ENCODE results near the gene UBQLN3.

UBQLN3 gene

DNA sequence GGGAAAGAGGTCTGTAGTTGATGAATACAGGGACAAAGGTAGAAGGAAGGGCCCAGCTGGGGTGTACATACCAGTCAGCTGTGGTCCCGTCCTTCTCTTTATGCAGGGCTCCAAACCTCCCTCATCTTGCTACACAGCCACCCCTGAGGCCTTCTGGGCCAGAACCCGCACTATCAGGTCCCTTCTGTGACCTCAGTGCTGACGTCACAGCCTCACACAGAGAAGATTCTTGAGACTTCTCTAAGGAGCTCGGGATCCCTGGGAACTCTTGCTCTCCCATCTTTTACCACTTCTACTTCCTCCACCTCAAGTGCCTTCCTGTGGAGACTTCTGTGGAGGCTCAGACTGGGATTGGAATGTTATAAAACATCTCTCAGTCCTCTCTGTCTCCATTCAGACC is at the start of gene UBQLN3:
Gene UBQLN3 (minus strand): TSS at position 155 of the 400 bp plus-strand sequence. CDS start 399 bp downstream, outside the sequence.
- no peak for DNase-seq (ENCODE audit: low spot score)

DNA sequence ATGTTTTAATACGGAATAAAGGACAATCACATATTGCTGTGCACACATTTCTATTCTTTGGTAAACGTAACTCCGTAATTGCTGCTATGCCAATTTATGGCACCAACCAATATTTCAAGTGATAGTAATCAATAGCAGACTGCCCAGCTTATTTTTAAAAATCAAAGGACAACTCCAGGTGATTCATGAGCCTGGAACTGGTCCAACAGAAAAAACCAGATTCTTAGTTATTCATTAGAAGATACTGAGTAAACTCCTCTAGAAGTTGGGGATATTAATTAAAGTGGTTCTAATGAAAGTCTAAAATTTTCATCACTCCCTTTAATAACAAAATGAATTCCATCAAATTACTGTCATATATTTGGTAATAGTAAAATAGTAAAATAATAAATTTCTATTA is 48.0 kb upstream of the UBQLN3 start:
- no peak for DNase-seq (ENCODE audit: low spot score)

DNA sequence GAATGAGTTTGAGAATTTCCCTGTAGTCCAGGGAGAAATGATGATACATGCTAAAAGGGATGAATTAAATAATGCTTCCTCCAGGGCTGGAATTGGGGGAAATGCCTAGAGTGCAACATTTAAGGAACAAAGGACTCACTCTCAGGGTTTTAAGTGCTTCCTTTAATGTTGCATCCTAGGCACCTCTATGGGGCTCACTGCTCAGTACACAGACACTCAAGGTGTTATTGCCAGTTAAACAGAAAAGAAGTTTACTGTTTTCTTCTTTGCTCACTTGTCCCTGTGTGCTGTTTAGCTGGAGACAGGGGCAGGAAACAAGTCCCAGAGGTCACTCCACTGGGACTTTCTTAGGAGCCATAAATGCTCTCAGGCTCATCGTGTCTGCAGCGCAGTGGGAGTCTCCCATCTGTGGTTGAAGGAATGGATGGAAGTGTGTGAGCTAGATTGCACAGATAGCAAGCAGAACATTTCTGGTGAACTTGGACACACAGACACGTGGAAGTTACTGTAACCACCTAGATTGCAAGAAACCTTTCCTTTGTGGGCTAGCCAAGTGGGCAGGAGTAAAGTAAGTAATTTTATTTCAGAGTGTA is 46.9 kb upstream of the UBQLN3 start:
- no peak for DNase-seq (ENCODE audit: low spot score)

DNA sequence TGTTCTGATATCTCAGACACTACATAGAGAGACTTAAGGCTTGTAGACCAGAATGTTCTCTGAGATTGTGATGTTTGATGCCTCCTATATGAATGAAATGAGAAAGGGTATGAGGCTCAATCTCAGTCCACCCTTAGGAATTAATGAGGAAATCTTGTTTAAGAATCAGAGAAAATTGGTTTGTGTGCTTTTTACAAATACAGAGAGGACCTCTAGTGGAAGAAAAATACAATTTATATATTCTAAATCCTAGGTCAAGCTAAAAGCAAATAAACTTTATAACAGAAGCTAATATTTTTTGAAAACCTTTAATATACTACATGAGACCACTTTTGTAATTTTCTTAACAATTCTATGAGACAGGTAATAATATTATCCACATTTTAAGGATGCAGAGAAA is 43.6 kb upstream of the UBQLN3 start:
- no peak for DNase-seq (ENCODE audit: low spot score)

GRCh38 chr11:5550440-5551095 is 40.8 kb upstream of the UBQLN3 start:
- no peak for DNase-seq (ENCODE audit: low spot score)

DNA sequence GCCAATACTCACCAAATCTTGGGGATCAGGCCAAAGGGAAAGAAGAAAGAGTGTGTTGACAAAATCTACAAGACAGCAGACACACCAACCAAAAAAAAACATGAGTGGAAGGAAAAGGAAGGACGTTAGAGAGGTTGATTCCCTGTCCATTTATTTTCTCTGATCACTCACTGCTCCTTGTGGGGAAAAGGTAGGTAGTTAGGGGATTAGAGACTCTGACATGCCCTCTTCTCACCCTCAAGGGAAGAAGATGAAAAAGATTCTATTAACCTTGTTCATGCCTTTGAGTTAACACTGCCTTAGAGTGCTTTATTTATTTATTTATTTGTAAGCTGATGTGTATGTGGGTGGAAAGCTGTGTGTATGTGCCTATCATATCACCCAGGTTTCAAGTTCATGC is 38.7 kb upstream of the UBQLN3 start, which contains the start of gene OR52H1:
Gene OR52H1 (minus strand): TSS at position 101 of the 400 bp plus-strand sequence. CDS start 3,035 bp downstream, outside the sequence.
- DNase-seq (ENCODE audit: low spot score), result no peak

GRCh38 chr11:5547982-5548381 is 38.2 kb upstream of the UBQLN3 start:
- no peak for DNase-seq (ENCODE audit: low spot score)

DNA sequence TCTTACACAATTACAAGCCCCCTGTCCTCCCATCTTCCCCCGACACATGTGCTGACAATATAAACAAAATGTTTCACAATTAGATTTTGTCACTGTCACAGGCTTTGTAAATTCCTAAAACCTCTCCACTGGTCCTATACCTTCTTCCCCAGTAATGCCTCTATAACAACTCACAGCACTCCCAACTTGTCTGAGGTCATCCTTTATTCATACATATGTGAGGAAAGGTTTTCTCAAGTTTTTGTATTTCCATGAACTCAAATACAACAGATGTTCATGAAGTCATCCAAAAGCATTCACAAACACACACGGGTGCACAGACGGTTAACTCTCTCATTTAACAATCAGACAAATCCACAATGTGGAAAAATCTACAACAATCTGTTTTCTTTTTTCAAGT is 36.7 kb upstream of the UBQLN3 start:
- DNase-seq (ENCODE audit: low spot score), result no peak

DNA sequence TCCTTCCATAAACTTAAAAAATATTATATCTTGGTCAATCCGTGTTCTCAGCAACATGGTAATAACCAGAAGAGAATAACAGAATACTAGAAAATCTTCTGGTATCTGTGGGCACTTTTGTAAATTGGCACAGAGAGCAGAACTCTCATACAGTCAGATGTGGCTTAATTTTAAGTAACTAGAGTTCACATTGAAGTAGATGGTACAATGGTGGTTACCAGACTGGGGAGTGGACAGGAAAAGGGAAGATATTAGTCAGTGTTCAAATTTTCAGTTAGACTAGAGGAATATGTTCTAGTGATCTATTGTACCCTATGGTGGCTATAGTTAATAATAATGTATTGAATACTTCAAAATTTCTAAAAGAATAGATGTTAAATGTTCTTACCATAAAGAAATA is 31.7 kb upstream of the UBQLN3 start:
- no peak for DNase-seq (ENCODE audit: low spot score)

GRCh38 chr11:5536482-5536881 is 26.7 kb upstream of the UBQLN3 start:
- DNase-seq (ENCODE audit: low spot score), result no peak

- no peak for DNase-seq (ENCODE audit: low spot score)
Measured at GRCh38 chr11:5534046-5534445, 24.3 kb upstream of the UBQLN3 start.

DNA sequence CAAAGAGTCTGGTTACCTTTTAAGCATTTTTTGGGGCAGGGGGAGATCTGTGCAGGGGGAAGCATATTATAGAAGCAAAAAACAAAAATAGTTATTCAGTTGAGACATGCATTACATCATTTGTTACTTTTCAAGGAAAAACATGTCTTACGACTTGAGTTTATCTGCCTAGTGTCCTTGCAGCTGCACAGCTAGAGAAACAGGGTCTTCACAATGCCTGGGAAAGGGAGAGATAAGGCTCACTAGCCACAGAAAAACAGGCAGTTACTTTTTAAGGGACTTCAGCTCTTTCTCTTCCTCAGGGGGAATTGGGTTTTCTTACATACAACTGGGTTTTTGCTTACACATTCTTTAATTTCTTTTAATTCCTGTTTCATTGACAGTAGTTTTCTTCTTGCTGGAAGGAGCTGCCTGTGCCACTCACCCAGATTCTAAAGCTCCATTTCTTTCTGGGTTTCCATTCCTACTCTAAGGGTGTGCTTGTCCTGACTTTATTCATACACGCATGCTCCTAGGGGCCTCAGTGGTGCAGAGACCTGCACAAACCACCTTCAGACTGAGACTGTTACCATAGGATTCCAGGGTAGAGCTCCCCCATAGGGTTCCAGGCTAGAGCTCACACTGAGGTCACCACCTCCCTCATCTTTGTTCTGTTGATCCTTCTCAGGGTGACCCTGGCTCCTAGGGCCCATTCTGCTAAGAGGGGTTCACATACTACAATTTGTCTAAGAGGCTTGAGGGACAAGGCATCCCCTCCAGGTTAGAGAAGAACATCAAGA is 21.5 kb upstream of the UBQLN3 start:
- DNase-seq (ENCODE audit: low spot score), result no peak

GRCh38 chr11:5528495-5528894 is 18.7 kb upstream of the UBQLN3 start:
- no peak for DNase-seq (ENCODE audit: low spot score)

- no peak for DNase-seq (ENCODE audit: low spot score)
Measured at GRCh38 chr11:5527716-5528115, 18.0 kb upstream of the UBQLN3 start.

DNA sequence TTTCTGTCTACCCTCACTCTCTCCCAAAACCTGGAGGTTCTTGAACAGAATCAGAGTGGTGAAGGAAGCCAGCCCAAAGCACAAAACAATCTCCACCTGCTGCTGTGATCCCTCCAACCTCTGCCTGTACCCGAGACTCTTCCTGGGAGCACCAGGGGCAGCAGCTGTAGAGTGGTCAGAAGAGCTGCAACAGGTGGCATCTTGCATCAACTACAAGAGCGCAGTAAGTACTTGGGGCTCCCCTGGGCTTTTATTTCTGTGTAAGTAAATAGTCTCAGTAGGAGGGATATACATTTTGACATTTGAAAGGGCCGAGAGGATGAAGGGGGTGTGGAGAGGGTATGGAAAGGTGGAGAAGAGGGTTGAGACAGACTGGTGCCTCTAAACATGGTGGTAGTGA is 15.0 kb upstream of the UBQLN3 start:
- no peak for DNase-seq (ENCODE audit: low spot score)

GRCh38 chr11:5522308-5522707 is 12.6 kb upstream of the UBQLN3 start:
- DNase-seq (ENCODE audit: low spot score), result no peak

GRCh38 chr11:5521540-5521939 is 11.8 kb upstream of the UBQLN3 start:
- no peak for DNase-seq (ENCODE audit: low spot score)

DNA sequence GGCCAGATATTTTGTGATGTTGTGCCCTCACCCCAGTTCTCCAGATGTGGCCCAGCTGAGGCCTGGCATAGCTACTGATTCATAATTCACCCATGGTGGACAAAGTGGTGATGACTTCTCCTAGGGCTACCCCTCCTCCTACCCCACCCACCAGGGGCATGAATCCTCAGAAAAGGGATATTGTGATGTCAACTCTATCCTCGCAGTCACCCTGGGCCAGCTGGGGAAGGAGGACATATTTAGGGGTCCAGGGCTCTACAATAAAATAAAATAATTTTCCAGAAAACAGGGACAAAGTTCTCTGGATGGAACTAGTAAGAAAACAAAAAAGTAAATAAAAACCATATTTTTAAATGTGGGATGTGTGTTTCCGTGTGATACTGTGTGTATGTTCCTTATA is 6.8 kb upstream of the UBQLN3 start, which contains the start of gene UBQLNL:
Gene UBQLNL (minus strand): TSS at position 101 of the 400 bp plus-strand sequence. CDS start 258 bp downstream, outside the sequence.
- no peak for DNase-seq (ENCODE audit: low spot score)

- DNase-seq (ENCODE audit: low spot score), result no peak
Measured at GRCh38 chr11:5514841-5515240, 5.1 kb upstream of the UBQLN3 start.

DNA sequence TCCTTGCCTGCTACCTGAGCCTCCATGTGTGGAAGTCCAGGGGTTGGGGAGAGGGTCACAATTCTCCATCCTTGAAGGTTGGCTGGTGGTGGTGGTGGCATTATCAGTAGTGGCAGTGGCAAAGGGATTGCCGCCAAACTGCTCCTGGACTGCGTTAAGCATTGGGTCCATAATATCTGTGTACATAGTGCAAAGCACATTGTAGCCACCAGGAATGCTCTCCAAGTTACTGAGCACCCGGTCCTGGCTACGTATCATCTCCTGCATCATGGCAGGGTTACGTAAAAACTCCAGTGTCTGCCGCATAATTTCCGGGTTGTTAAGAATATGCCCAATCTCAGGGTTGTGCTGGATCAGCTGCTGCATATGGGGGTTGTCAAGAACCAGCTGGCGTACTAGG is 1.2 kb downstream of the UBQLN3 start:
- DNase-seq (ENCODE audit: low spot score), result no peak

GRCh38 chr11:5507933-5508305 is 1.8 kb downstream of the UBQLN3 start:
- no peak for DNase-seq (ENCODE audit: low spot score)

GRCh38 chr11:5507177-5507932 is 2.4 kb downstream of the UBQLN3 start:
- no peak for DNase-seq (ENCODE audit: low spot score)
